ENCODE results near the gene AP1M2. TPM values are rescaled to one million over a fixed set of nuclear protein-coding genes. Genes with fewer than 3 reads are reported as not detected.

The AP1M2 gene
- total and polyA plus RNA-seq, 2 donors (not counting 3 experiments of a cell fraction or from before 2014, with no cell fraction given): 0.19 TPM; not detected in 1

DNA sequence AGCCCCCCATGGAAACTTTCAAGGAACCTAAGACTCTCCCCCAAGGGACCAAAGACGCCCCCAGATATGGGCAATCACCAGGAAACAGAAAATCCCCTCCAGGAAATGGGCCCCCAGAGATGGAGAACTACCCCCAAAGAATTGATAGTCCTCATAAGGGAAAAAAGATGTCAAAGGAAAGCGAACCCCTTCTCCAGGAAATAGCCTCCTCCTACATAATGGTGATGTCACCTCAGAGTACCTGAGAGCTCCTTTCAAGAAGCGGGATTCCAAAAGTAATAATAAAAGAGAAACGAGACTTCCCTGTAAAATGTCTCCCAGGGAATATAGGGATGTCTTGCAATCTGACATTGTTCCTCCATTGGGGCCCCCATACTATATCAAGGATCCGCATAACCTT lies 19.5 kb downstream of the AP1M2 start:
- H3K4me3 ChIP-seq (replicated peaks in 1 of 3; ENCODE audit: insufficient read depth in 1 of 3, low read depth in 1 of 3, low read length in 3 of 3): no peak overlapping the region
- BruUV-seq (replicated peaks): no TSS peak
- no peaks in the 10 kb centered on the region for H4K20me1 ChIP-seq (replicated peaks; ENCODE audit: control insufficient read depth, extremely low read depth, insufficient read depth, low read length)
- POLR2A ChIA-PET: interaction anchor here (0.6 kb wide), 1 partner anchor 384 kb away, joined by 6 read pairs; no protein-coding TSS in a partner anchor
- peak overlapping the region; percentile 67 for H3K4me2 ChIP-seq (ENCODE audit: insufficient read depth, low read length)
- dilution Hi-C loops (cut with MboI; ENCODE audit: extremely low pct_ligation_motif_present, low sequenced_read_pairs): no loop called here
- peaks cover 27% of the 10 kb centered on the region for H3K4me1 ChIP-seq (ENCODE audit: control insufficient read depth, extremely low read depth, insufficient read depth, low read length)
- H3K27me3 ChIP-seq (ENCODE audit: control insufficient read depth in 2 of 2, insufficient read depth in 2 of 2, low read length in 2 of 2): no peaks in the 10 kb centered on the region
- intact Hi-C loops (cut with micrococcal nuclease): loop anchor here (2.0 to 5.0 kb wide), 4 partner anchors 85 to 165 kb away; partner anchors contain the start of genes CDC37 and QTRT1
- CTCF ChIA-PET: interaction anchor here (1.0 to 2.9 kb wide), 6 partner anchors 14 to 132 kb away, joined by 3 to 13 read pairs (median 6); no protein-coding TSS in a partner anchor
- no peak for DNase-seq (ENCODE audit: low read depth, low spot score)
- no peak for FAIRE-seq
- H3K79me2 ChIP-seq (ENCODE audit: control insufficient read depth, insufficient read depth, low read length): peaks cover 10% of the 10 kb centered on the region
- no peaks in the 10 kb centered on the region for H3K9me1 ChIP-seq (replicated peaks; ENCODE audit: control insufficient read depth, extremely low read depth, insufficient read depth, low read length)
- no peak overlapping the region for H2AFZ ChIP-seq (ENCODE audit: low read depth, low read length)
- H3K9ac ChIP-seq (replicated peaks; ENCODE audit: extremely low read depth, insufficient read depth, low read length): no peak overlapping the region
- H3K9me3 ChIP-seq (replicated peaks; ENCODE audit: control insufficient read depth, insufficient read depth, low read length): no peaks in the 10 kb centered on the region
- TF ChIP-seq FOS (IDR thresholded peaks at IDR 0.05; ENCODE audit: borderline replicate concordance, insufficient read depth, low read length): no peak
- no peaks in the 10 kb centered on the region for H3K36me3 ChIP-seq (ENCODE audit: control insufficient read depth in 2 of 2, extremely low read depth in 1 of 2, insufficient read depth in 2 of 2, low read length in 2 of 2)
- no peak overlapping the region for H3K27ac ChIP-seq (ENCODE audit: insufficient read depth, low read depth, low read length)

DNA sequence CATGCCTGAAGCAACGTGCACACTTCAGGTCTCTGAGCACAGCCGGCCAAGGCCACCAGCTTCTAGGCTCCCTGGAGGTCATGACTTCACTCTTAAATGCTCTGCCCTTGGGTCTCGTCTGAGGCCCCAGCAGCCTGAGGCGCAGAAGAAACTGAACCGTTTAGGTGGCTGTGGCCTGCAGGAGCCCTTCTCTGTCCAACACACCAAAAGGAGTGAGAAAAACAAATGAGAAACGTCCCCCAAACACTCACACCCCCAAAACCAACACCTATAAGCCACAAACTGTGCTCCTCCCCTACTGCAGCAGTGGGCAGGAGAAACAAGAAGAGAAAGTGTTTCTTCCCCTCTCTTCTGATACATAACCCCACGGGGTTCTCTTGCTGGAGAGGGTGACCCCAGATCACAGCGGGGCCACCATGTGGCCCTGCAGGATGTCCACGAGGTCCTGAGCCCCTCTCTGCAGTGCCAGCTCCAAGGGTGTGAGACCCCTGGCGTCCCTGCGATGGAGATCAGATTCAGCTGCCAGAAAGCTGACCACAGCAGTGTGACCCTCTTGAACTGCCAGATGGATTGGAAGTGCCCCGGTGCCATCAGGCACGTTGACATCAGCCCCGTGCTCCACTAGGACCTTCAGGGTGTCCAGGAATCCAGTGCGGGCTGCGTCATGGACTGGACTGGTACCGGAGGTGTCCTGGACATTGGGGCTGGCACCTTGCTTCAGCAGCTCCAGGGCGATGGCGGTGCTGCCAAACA lies 20.3 kb downstream of the AP1M2 start:
- FAIRE-seq (no peak), DNase-seq (ENCODE audit: low read depth, low spot score) (no peak)
- Histone ChIP-seq H3K36me3 (ENCODE audit: control insufficient read depth in 2 of 2, extremely low read depth in 1 of 2, insufficient read depth in 2 of 2, low read length in 2 of 2) (no peaks in the 10 kb centered on the region), H3K9me1 (replicated peaks; ENCODE audit: control insufficient read depth, extremely low read depth, insufficient read depth, low read length) (no peaks in the 10 kb centered on the region), H4K20me1 (replicated peaks; ENCODE audit: control insufficient read depth, extremely low read depth, insufficient read depth, low read length) (no peaks in the 10 kb centered on the region), H2AFZ (ENCODE audit: low read depth, low read length) (no peak overlapping the region), H3K27me3 (ENCODE audit: control insufficient read depth in 2 of 2, insufficient read depth in 2 of 2, low read length in 2 of 2) (no peaks in the 10 kb centered on the region), H3K4me3 (replicated peaks in 1 of 3; ENCODE audit: insufficient read depth in 1 of 3, low read depth in 1 of 3, low read length in 3 of 3) (no peak overlapping the region), H3K4me1 (ENCODE audit: control insufficient read depth, extremely low read depth, insufficient read depth, low read length) (peaks cover 27% of the 10 kb centered on the region), H3K9me3 (replicated peaks; ENCODE audit: control insufficient read depth, insufficient read depth, low read length) (no peaks in the 10 kb centered on the region), H3K27ac (ENCODE audit: insufficient read depth, low read depth, low read length) (peak overlapping the region; percentile 47), H3K79me2 (ENCODE audit: control insufficient read depth, insufficient read depth, low read length) (peaks cover 10% of the 10 kb centered on the region), H3K4me2 (ENCODE audit: insufficient read depth, low read length) (no peak overlapping the region), H3K9ac (replicated peaks; ENCODE audit: extremely low read depth, insufficient read depth, low read length) (peak overlapping the region; percentile 26)
- intact Hi-C loops (cut with micrococcal nuclease) (loop anchor here (1.0 to 5.0 kb wide), 2 partner anchors 65 to 150 kb away; no protein-coding TSS in a partner anchor), dilution Hi-C loops (cut with MboI; ENCODE audit: extremely low pct_ligation_motif_present, low sequenced_read_pairs) (no loop called here)
- POLR2A ChIA-PET: interaction anchor here (0.6 kb wide), 1 partner anchor 385 kb away, joined by 6 read pairs; no protein-coding TSS in a partner anchor
- BruUV-seq (replicated peaks): no TSS peak
- CTCF ChIA-PET: interaction anchor here (1.0 to 2.9 kb wide), 8 partner anchors 11 to 133 kb away, joined by 3 to 13 read pairs (median 4); no protein-coding TSS in a partner anchor
- TF ChIP-seq GATA2 (IDR thresholded peaks at IDR 0.05; ENCODE audit: insufficient read depth, insufficient read length, low read depth, low read length) (no peak), MYC (IDR thresholded peaks at IDR 0.05; ENCODE audit: low read depth, low read length) (no peak), EZH2 (IDR thresholded peaks at IDR 0.05; ENCODE audit: borderline replicate concordance, low read depth, low read length, severe bottlenecking) (no peak), POLR2A (IDR thresholded peaks at IDR 0.05; ENCODE audit: low read depth, low read length) (no peak), FOS (IDR thresholded peaks at IDR 0.05; ENCODE audit: borderline replicate concordance, insufficient read depth, low read length) (no peak), POLR2AphosphoS5 (IDR thresholded peaks at IDR 0.05; ENCODE audit: insufficient read depth, low read depth, low read length) (no peak)
- TF ChIP-seq, protein P1, sequence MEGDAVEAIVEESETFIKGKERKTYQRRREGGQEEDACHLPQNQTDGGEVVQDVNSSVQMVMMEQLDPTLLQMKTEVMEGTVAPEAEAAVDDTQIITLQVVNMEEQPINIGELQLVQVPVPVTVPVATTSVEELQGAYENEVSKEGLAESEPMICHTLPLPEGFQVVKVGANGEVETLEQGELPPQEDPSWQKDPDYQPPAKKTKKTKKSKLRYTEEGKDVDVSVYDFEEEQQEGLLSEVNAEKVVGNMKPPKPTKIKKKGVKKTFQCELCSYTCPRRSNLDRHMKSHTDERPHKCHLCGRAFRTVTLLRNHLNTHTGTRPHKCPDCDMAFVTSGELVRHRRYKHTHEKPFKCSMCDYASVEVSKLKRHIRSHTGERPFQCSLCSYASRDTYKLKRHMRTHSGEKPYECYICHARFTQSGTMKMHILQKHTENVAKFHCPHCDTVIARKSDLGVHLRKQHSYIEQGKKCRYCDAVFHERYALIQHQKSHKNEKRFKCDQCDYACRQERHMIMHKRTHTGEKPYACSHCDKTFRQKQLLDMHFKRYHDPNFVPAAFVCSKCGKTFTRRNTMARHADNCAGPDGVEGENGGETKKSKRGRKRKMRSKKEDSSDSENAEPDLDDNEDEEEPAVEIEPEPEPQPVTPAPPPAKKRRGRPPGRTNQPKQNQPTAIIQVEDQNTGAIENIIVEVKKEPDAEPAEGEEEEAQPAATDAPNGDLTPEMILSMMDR (IDR thresholded peaks at IDR 0.05; ENCODE audit: extremely low read depth in 1 of 2, insufficient read depth in 1 of 2, low read depth in 1 of 2, low read length in 2 of 2): no peak
- TF ChIP-seq, protein P2, sequence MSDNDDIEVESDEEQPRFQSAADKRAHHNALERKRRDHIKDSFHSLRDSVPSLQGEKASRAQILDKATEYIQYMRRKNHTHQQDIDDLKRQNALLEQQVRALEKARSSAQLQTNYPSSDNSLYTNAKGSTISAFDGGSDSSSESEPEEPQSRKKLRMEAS (IDR thresholded peaks at IDR 0.05; ENCODE audit: insufficient read depth, insufficient read length): no peak

Data from endothelial cell of umbilical vein (primary cell).